Activated CD8-positive, alpha-beta memory T cell treated with anti-CD3 and anti-CD28 coated beads for 36 hours (primary cell): ENCODE results near the gene DTYMK. TPM values are rescaled to one million over a fixed set of nuclear protein-coding genes. Genes with fewer than 3 reads are reported as not detected.

Experiments
- CTCF ChIA-PET: fragments of 350-600 bp; sonication (Branson Sonifier 250); formaldehyde crosslinking; loops from one replicate; lab custom pipeline; 2021; ENCODE audit warnings: antibody characterized with exemption; lab: Charles Lee
- POLR2A ChIA-PET: fragments of 350-600 bp; sonication (Branson Sonifier 250); formaldehyde crosslinking; loops from one replicate; lab custom pipeline; 2021; ENCODE audit warnings: antibody characterized with exemption; lab: Charles Lee
- total RNA-seq, 2 experiments: library from RNA; stranded (reverse); gene quantifications; one replicate each; pipeline ENCODE4 v1.2.3, GENCODE V29; 2021

DTYMK gene
- total RNA-seq, 2 experiments from 2014 or later, result 129 to 130 TPM

GRCh38 chr2:241637018-241637794, 49.4 kb downstream of the DTYMK start, which contains the start of the genes ATG4B and THAP4:
TSS of gene ATG4B (plus strand) at chr2:241637693. CDS start at chr2:241637715, 22 bp downstream.
TSS of gene THAP4 (minus strand) at chr2:241637158. CDS start at chr2:241637017, 141 bp downstream.
- ChIA-PET POLR2A (interaction anchor here (1.3 kb wide), 1 partner anchor 49 kb away, joined by 6 read pairs; the partner anchor contains the start of gene DTYMK), CTCF (interaction anchor here (0.5 to 1.5 kb wide), 3 partner anchors 11 to 322 kb away, joined by 3 read pairs; partner anchors contain the start of genes HDLBP and SEPTIN2)

DNA sequence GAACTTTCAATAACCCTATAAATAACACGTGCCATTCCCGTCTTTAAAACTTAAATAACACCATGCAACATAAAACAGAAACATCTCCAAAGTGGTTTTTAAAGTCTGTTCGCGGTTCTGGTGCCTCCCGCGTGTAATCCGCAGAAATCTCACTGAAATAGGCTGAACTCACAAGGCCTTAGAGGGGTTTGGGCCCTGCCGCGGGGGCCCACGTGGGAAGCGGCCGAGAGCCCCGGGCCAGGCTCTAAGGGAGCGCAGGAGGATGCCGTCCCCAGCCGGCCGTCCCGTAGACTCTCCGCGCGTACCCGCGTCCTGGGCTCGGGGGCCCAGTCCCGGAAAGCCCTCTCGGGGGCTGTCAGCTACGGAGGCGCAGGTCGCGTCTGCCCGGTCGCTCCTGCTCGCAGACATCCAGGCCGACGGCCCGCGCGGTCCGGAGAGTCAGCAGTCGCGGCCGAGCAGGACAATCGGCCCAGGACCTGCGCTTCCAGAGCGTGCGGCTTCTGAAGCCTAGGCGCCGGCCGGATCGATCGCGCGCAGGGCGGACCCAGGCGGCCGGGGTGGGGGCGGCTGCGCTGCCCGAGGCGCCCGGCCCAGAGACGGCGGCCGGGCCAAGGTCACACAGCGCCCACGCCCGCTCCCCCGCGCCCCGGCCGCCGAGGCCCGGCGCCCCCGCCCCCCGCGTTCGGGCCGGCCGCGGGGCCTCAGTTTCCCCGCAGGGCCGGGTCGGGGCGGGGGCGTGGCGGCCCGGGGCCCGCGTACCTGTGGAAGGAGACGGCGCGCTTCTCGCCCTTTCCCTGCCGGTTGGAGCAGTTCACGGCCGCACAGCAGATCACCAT, 50.2 kb downstream of the DTYMK start:
- ChIA-PET POLR2A (interaction anchor here (1.3 kb wide), 1 partner anchor 50 kb away, joined by 6 read pairs; the partner anchor contains the start of gene DTYMK), CTCF (interaction anchor here (0.5 to 1.5 kb wide), 3 partner anchors 10 to 321 kb away, joined by 3 read pairs; partner anchors contain the start of genes HDLBP and SEPTIN2)

DNA sequence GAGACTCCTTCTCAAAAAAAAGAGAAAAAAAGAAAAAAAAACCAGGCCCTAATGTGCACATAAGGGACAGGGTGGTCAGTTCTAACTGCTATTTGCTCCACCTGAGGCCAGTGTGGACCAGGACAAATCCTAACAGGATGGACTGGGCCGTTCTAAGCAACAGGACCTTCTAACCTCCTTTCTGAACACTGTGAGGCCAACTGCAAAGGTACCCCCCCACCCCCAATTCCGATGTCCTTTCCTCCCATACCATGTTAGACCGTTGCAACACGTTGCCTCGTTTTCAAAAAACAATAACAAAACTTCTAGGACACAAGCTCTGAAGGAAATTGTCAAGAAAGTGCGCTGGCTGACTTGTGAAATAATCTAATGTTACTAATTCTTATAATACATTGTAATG, 50.9 kb downstream of the DTYMK start:
- ChIA-PET POLR2A (no interaction called here), CTCF (no interaction called here)

GRCh38 chr2:241633561-241633960, 53.1 kb downstream of the DTYMK start:
- CTCF ChIA-PET, result interaction anchor here (1.1 kb wide), 1 partner anchor 14 kb away, joined by 3 read pairs; no protein-coding TSS in a partner anchor
- POLR2A ChIA-PET, result no interaction called here

DNA sequence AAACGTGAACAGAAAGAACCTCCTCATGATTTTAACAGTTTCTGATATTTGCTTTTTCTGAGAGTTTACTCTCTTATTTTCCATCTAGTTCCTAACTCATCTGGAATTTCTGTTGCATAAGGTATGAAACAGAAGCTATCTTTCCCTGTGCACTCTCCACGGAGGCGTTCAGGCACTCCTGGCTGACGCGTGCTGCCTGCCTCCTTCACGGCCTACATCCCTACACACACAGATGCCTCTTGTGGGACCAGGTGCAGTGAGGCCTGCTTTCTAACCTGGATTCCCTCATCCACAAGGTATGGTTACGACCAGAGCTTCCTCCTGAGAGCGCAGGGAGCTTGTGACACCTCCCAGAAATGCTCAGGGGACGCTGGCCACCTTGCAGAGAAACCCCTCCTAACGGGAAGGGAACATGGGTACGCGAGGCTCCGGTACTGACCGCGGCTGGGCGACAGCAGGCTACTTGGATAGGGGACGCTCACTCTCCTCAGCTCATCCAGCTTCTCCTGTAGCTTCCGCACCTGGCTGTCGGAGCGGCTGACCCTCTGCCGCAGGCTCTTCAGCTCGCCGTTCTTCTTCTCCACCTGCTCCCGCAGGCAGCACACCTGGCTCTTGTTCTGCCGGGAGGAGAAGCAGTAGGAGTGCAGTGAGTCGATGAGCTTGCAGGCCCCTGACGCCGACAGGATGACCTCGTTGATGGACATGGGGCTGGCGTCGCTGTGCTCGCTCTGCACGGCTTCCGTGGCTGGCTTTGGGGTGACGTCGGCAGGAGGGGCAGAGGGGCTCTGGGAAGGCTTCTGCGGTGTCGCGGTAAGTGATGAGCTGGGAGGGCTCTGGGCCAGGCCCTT, 53.9 kb downstream of the DTYMK start:
- ChIA-PET CTCF (no interaction called here), POLR2A (no interaction called here)

DNA sequence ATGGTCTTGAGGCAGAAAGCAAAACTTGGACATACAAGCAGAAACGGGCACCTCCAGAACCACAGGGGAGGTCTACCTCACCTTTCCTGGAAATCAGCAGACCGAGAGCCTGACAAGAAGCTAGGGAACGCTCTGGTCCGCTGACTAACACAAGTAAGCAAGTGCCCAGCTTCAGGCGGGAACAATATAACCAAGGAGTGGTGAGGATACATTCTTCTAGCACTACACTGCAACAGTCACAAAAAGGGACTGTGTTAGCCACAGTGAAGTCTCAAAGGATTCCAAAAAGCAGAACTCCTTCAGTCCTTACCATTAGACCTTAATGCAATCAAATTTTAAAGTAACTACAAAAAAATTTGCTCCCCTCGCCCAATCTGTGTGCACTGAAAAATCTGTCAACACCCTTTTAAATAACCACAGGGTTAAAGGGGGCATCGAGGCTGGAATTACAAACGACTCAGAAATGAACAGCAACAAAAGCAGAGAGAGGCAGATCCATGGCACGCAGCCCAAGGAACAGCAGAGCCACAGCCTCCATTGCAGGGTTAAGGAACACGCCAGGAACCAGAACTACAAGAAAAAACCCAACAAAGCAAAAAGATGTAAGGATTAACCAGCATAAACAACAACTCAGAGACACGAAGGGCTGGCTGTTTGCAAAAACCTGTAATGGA, 56.7 kb downstream of the DTYMK start:
- ChIA-PET POLR2A (interaction anchor here (0.7 kb wide), 1 partner anchor 57 kb away, joined by 6 read pairs; the partner anchor contains the start of gene DTYMK), CTCF (no interaction called here)

- ChIA-PET POLR2A (no interaction called here), CTCF (no interaction called here)
Observed at GRCh38 chr2:241627675-241628074, 58.9 kb downstream of the DTYMK start.

Other genes starting within 250 kb of the DTYMK start
- 100 to 1,000 TPM in 1 of 2 experiments, 10 to 100 TPM in 1; 97.6 to 113 TPM for gene STK25, start 178.2 kb downstream of the DTYMK start, total RNA-seq
- gene BOK, start 128.1 kb downstream of the DTYMK start, total RNA-seq, result under 1 TPM in 1 of 2 experiments, not detected in 1; 0.06 TPM
- gene THAP4, start 49.7 kb downstream of the DTYMK start, total RNA-seq, result 10 to 100 TPM; 57.3 to 57.7 TPM
- 10 to 100 TPM; 85.1 to 85.3 TPM for gene ATG4B, start 49.1 kb downstream of the DTYMK start, total RNA-seq
- 10 to 100 TPM; 44.2 to 47.1 TPM for gene ING5, start 15.2 kb upstream of the DTYMK start, total RNA-seq
- 10 to 100 TPM; 26.4 to 33.0 TPM for gene D2HGDH, start 47.8 kb upstream of the DTYMK start, total RNA-seq
- gene GAL3ST2, start 90.0 kb upstream of the DTYMK start, total RNA-seq, result under 1 TPM; 0.21 to 0.25 TPM
- gene NEU4, start 122.4 kb upstream of the DTYMK start, total RNA-seq, result not detected
- 10 to 100 TPM; 52.0 to 53.0 TPM for gene PDCD1, start 172.1 kb upstream of the DTYMK start, total RNA-seq
- gene RTP5, start 182.9 kb upstream of the DTYMK start, total RNA-seq, result under 1 TPM; 0.11 to 0.25 TPM